ENCODE results near the gene SPNS1. TPM values are rescaled to one million over a fixed set of nuclear protein-coding genes. Genes with fewer than 3 reads are reported as not detected.
"Not testable (repeated sequence)": the region's sequence is repeated elsewhere in the genome, so short reads cannot be mapped to it uniquely, and the experiment has no call there.

Gene SPNS1
- total and polyA plus RNA-seq, 7 donors, result 12.9 to 46.9 (median 20.3) TPM

- DNase-seq (no peak), ATAC-seq (no peak)
- Histone ChIP-seq H3K27me3 (ENCODE audit: insufficient read depth in 3 of 3, low read length in 2 of 3) (no peaks in the 10 kb centered on the region), H3K27ac (no peak overlapping the region), H3K36me3 (ENCODE audit: insufficient read depth in 1 of 2, low read depth in 1 of 2) (no peaks in the 10 kb centered on the region), H3K4me1 (no peaks in the 10 kb centered on the region), H3K4me3 (no peak overlapping the region), H3K9me3 (no peaks in the 10 kb centered on the region)
- no peak for TF ChIP-seq CTCF (IDR thresholded peaks at IDR 0.05)
- WGBS, 3 donors, result 71 to 77% (median 72%) methylated on average over 14 of the region's 14 CpGs
- intact Hi-C loops (cut with DNase I), result no loop called here
Measured at GRCh38 chr16:28937222-28937876, 37.2 kb upstream of the SPNS1 start.

GRCh38 chr16:28938721-28939120, 35.9 kb upstream of the SPNS1 start:
- TF ChIP-seq CTCF (IDR thresholded peaks at IDR 0.05), result no peak
- Histone ChIP-seq H3K27ac (no peak overlapping the region), H3K4me3 (no peak overlapping the region), H3K36me3 (ENCODE audit: insufficient read depth in 1 of 2, low read depth in 1 of 2) (no peaks in the 10 kb centered on the region), H3K4me1 (no peaks in the 10 kb centered on the region), H3K27me3 (ENCODE audit: insufficient read depth in 3 of 3, low read length in 2 of 3) (no peaks in the 10 kb centered on the region), H3K9me3 (no peaks in the 10 kb centered on the region)
- ATAC-seq (no peak), DNase-seq (no peak)
- 64 to 84% (median 78%) methylated on average over 7 of the region's 7 CpGs for WGBS, 3 donors
- intact Hi-C loops (cut with DNase I), result no loop called here

GRCh38 chr16:28939825-28940224, 34.8 kb upstream of the SPNS1 start:
- DNase-seq; H3K4me1 ChIP-seq; H3K36me3 ChIP-seq (ENCODE audit: insufficient read depth in 1 of 2, low read depth in 1 of 2); H3K4me3 ChIP-seq; intact Hi-C loops (cut with DNase I); H3K27ac ChIP-seq; ATAC-seq; H3K9me3 ChIP-seq; H3K27me3 ChIP-seq (ENCODE audit: insufficient read depth in 3 of 3, low read length in 2 of 3): not testable (repeated sequence)
- 87 to 89% (median 87%) methylated on average over 6 to 7 of the region's 7 CpGs for WGBS, 3 donors

- no peak overlapping the region for H3K27ac ChIP-seq
- peaks cover 8% of the 10 kb centered on the region for H3K4me1 ChIP-seq
- H3K9me3 ChIP-seq, result no peaks in the 10 kb centered on the region
- DNase-seq, result no peak
- H3K4me3 ChIP-seq, result no peak overlapping the region
- no peak for TF ChIP-seq CTCF (IDR thresholded peaks at IDR 0.05)
- ATAC-seq, result no peak
- no peaks in the 10 kb centered on the region for H3K27me3 ChIP-seq (ENCODE audit: insufficient read depth in 3 of 3, low read length in 2 of 3)
- intact Hi-C loops (cut with DNase I), result no loop called here
- H3K36me3 ChIP-seq (ENCODE audit: insufficient read depth in 1 of 2, low read depth in 1 of 2), result no peaks in the 10 kb centered on the region
Measured at GRCh38 chr16:28943281-28943680, 31.3 kb upstream of the SPNS1 start.

- intact Hi-C loops (cut with DNase I), result loop anchor here in 1 of 2 donors (5.0 kb wide), 3 partner anchors 84 to 124 kb away; partner anchors contain the start of genes ATXN2L, SH2B1 and TUFM
- no peak for TF ChIP-seq CTCF (IDR thresholded peaks at IDR 0.05)
- ATAC-seq (no peak), DNase-seq (no peak)
- Histone ChIP-seq H3K27ac (no peak overlapping the region), H3K4me1 (peaks cover 12% of the 10 kb centered on the region), H3K27me3 (ENCODE audit: insufficient read depth in 3 of 3, low read length in 2 of 3) (no peaks in the 10 kb centered on the region), H3K9me3 (no peaks in the 10 kb centered on the region), H3K4me3 (no peak overlapping the region), H3K36me3 (ENCODE audit: insufficient read depth in 1 of 2, low read depth in 1 of 2) (no peaks in the 10 kb centered on the region)
- WGBS, 3 donors, result 74 to 86% (median 84%) methylated on average over 4 of the region's 4 CpGs
Measured at GRCh38 chr16:28946681-28947080, 27.9 kb upstream of the SPNS1 start.
